Measurements from ENCODE around the gene NRG2. TPM values are rescaled to one million over a fixed set of nuclear protein-coding genes. Genes with fewer than 3 reads are reported as not detected.

Gene NRG2
- total and polyA plus RNA-seq, 10 donors: 0.83 to 7.7 (median 4.4) TPM

- Histone ChIP-seq H3K27me3 (replicated peaks in 1 of 7) (peaks cover 0 to 41% (median 5%) of the 10 kb centered on the region in 7 donors), H3K4me3 (no peak overlapping the region), H3K4me1 (peaks cover 0 to 6% (median 0%) of the 10 kb centered on the region in 6 donors), H3K27ac (no peak overlapping the region), H3K9me3 (no peaks in the 10 kb centered on the region), H3K36me3 (no peaks in the 10 kb centered on the region)
- no peak for DNase-seq
- 10 to 19% (median 15%) methylated on average over 4 of the region's 4 CpGs for WGBS, 5 donors
- no peak for TF ChIP-seq POLR2A (IDR thresholded peaks at IDR 0.05)
- no peak for TF ChIP-seq POLR2AphosphoS5 (IDR thresholded peaks at IDR 0.05)
- TF ChIP-seq CTCF (IDR thresholded peaks at IDR 0.05 in 8 of 11, conservative IDR thresholded peaks at IDR 0.05 in 3 of 11): peak; percentile 26 to 75 (median 71)
- intact Hi-C loops (cut with DNase I; ENCODE audit: low total_unique reads): no loop called here
These were observed 30.2 kb upstream of the NRG2 start for GRCh38 chr5:140073296-140073695.

GRCh38 chr5:140072812-140073211 lies 29.7 kb upstream of the NRG2 start:
- H3K36me3 ChIP-seq: no peaks in the 10 kb centered on the region
- H3K27ac ChIP-seq: no peak overlapping the region
- WGBS, 5 donors: 51 to 57% (median 53%) methylated on average over 10 of the region's 10 CpGs
- H3K9me3 ChIP-seq: no peaks in the 10 kb centered on the region
- intact Hi-C loops (cut with DNase I; ENCODE audit: low total_unique reads): no loop called here
- peaks cover 0 to 6% (median 0%) of the 10 kb centered on the region in 6 donors for H3K4me1 ChIP-seq
- DNase-seq: no peak
- no peak for TF ChIP-seq POLR2AphosphoS5 (IDR thresholded peaks at IDR 0.05)
- TF ChIP-seq CTCF (IDR thresholded peaks at IDR 0.05 in 8 of 11, conservative IDR thresholded peaks at IDR 0.05 in 3 of 11): no peak
- no peak for TF ChIP-seq POLR2A (IDR thresholded peaks at IDR 0.05)
- H3K27me3 ChIP-seq (replicated peaks in 1 of 7): peaks cover 0 to 41% (median 5%) of the 10 kb centered on the region in 7 donors
- H3K4me3 ChIP-seq: no peak overlapping the region

GRCh38 chr5:140060816-140061215 lies 17.7 kb upstream of the NRG2 start:
- no peak overlapping the region for H3K4me3 ChIP-seq
- intact Hi-C loops (cut with DNase I; ENCODE audit: low total_unique reads): no loop called here
- peaks cover 0 to 68% (median 3%) of the 10 kb centered on the region in 7 donors for H3K27me3 ChIP-seq (replicated peaks in 1 of 7)
- WGBS, 5 donors: 78 to 93% (median 84%) methylated on average over 1 of the region's 1 CpG
- no peak for DNase-seq
- H3K27ac ChIP-seq: no peak overlapping the region
- no peaks in the 10 kb centered on the region for H3K9me3 ChIP-seq
- no peaks in the 10 kb centered on the region for H3K4me1 ChIP-seq
- no peaks in the 10 kb centered on the region for H3K36me3 ChIP-seq
- no peak for TF ChIP-seq POLR2AphosphoS5 (IDR thresholded peaks at IDR 0.05)
- no peak for TF ChIP-seq CTCF (IDR thresholded peaks at IDR 0.05 in 8 of 11, conservative IDR thresholded peaks at IDR 0.05 in 3 of 11)
- no peak for TF ChIP-seq POLR2A (IDR thresholded peaks at IDR 0.05)

GRCh38 chr5:140058212-140058932 lies 15.3 kb upstream of the NRG2 start:
- 80 to 86% (median 83%) methylated on average over 5 of the region's 5 CpGs for WGBS, 5 donors
- no peaks in the 10 kb centered on the region for H3K9me3 ChIP-seq
- TF ChIP-seq POLR2A (IDR thresholded peaks at IDR 0.05) (no peak), CTCF (IDR thresholded peaks at IDR 0.05 in 8 of 11, conservative IDR thresholded peaks at IDR 0.05 in 3 of 11) (no peak), POLR2AphosphoS5 (IDR thresholded peaks at IDR 0.05) (no peak)
- H3K4me1 ChIP-seq: peaks cover 0 to 4% (median 0%) of the 10 kb centered on the region in 6 donors
- DNase-seq: no peak
- no peak overlapping the region for H3K27ac ChIP-seq
- H3K36me3 ChIP-seq: no peaks in the 10 kb centered on the region
- H3K4me3 ChIP-seq: no peak overlapping the region
- intact Hi-C loops (cut with DNase I; ENCODE audit: low total_unique reads): no loop called here
- peaks cover 0 to 59% (median 3%) of the 10 kb centered on the region in 7 donors for H3K27me3 ChIP-seq (replicated peaks in 1 of 7)
